ENCODE data around the gene TRIM63.

Gene TRIM63

DNA sequence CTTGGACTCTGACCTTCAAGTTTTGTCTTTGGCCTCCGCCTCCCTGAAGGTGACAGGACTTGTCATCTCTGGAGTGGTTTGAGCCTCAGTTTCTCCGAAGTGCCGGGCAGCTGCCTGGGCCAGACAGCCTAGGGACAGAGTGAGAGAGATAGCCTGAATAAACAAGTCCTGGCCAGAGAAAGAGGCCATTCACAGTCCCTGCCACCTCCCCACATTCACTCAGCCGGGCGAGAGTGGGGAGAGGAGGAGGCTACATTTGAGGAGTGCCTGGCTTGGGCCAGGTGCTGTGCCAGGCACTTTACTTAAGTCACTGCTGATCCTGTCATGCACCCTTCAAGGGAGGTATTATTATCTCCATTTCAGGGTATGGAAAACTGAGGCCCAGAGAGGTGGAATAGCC lies 42.4 kb downstream of the TRIM63 start:
- CTCF ChIA-PET = interaction anchor here (0.6 to 1.0 kb wide), 2 partner anchors 11 to 504 kb away, joined by 3 read pairs; no protein-coding TSS in a partner anchor
- no peak overlapping the region for H3K4me3 ChIP-seq (ENCODE audit: low read depth, low read length)
- H3K27ac ChIP-seq (ENCODE audit: extremely low read depth, low read depth, low read length) = no peak overlapping the region
- POLR2A ChIA-PET = no interaction called here
- H3K9me3 ChIP-seq (ENCODE audit: control insufficient read depth, insufficient read depth, low read depth, low read length) = no peaks in the 10 kb centered on the region
- no peaks in the 10 kb centered on the region for H3K4me1 ChIP-seq (ENCODE audit: control insufficient read depth, insufficient read depth, low read length)
- TF ChIP-seq ZNF341 (tag by site-specific recombination; IDR thresholded peaks at IDR 0.05; ENCODE audit: low read depth) (peak; percentile 30; the same call in 1 of the 2 replicates), HOXA7 (CRISPR knock-in tag; IDR thresholded peaks at IDR 0.05; ENCODE audit: borderline replicate concordance) (no peak)
- no peaks in the 10 kb centered on the region for H3K36me3 ChIP-seq (ENCODE audit: control insufficient read depth in 2 of 2, insufficient read depth in 1 of 2, low read length in 2 of 2)

DNA sequence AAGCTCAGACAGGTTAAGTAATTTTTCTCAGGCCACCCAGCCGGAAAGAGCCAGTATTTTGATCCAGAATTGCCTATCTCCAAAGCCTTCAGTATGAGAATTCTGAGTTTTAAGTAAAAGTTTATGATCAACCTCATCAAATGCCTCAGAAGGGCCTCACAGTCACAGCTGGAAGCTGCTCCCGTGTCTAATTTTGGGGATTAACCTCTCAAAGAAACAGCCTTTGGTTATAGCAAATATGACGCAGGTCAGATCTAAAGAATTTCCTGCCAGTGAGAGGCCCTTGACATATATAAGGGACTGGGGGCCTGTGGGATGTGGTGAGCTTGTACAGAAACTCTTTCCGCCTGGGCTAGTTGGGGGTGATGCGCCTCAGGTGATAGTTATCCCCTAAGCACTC lies 43.6 kb downstream of the TRIM63 start:
- ChIA-PET CTCF (interaction anchor here (0.8 to 1.7 kb wide), 3 partner anchors 11 to 129 kb away, joined by 3 to 7 read pairs (median 4); no protein-coding TSS in a partner anchor), POLR2A (interaction anchor here (0.6 kb wide), 1 partner anchor 132 kb away, joined by 7 read pairs; no protein-coding TSS in a partner anchor)
- H3K27ac ChIP-seq (ENCODE audit: extremely low read depth, low read depth, low read length) = no peak overlapping the region
- H3K9me3 ChIP-seq (ENCODE audit: control insufficient read depth, insufficient read depth, low read depth, low read length) = no peaks in the 10 kb centered on the region
- H3K4me3 ChIP-seq (ENCODE audit: low read depth, low read length) = no peak overlapping the region
- no peak for TF ChIP-seq ZNF510 (tag by site-specific recombination; IDR thresholded peaks at IDR 0.05; ENCODE audit: insufficient replicate concordance)
- TF ChIP-seq, protein P1, sequence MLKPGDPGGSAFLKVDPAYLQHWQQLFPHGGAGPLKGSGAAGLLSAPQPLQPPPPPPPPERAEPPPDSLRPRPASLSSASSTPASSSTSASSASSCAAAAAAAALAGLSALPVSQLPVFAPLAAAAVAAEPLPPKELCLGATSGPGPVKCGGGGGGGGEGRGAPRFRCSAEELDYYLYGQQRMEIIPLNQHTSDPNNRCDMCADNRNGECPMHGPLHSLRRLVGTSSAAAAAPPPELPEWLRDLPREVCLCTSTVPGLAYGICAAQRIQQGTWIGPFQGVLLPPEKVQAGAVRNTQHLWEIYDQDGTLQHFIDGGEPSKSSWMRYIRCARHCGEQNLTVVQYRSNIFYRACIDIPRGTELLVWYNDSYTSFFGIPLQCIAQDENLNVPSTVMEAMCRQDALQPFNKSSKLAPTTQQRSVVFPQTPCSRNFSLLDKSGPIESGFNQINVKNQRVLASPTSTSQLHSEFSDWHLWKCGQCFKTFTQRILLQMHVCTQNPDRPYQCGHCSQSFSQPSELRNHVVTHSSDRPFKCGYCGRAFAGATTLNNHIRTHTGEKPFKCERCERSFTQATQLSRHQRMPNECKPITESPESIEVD (tag by site-specific recombination; IDR thresholded peaks at IDR 0.05) = peak; percentile 63
- no peaks in the 10 kb centered on the region for H3K36me3 ChIP-seq (ENCODE audit: control insufficient read depth in 2 of 2, insufficient read depth in 1 of 2, low read length in 2 of 2)
- H3K4me1 ChIP-seq (ENCODE audit: control insufficient read depth, insufficient read depth, low read length) = no peaks in the 10 kb centered on the region

DNA sequence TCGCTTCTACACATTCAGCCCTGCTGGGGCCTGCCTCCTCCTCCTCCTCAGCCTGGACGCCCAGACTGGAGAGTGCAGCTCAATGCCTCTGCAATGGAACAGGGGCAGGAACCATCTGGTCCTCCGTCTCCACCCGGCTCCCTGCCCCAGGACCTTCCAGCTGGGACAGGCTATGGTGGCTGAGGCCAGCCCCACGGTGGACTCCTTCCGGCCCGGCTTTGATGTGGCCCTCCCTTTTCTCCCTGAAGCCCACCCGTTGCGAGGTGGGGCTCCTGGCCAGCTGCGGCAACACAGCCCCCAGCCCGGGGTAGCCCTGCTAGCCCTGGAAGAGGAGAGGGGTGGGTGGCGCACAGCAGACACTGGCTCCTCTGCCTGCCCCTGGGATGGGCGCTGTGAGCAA lies 44.4 kb downstream of the TRIM63 start:
- no peak for TF ChIP-seq HOXD13 (CRISPR knock-in tag; IDR thresholded peaks at IDR 0.05; ENCODE audit: borderline replicate concordance)
- TF ChIP-seq, protein P2, sequence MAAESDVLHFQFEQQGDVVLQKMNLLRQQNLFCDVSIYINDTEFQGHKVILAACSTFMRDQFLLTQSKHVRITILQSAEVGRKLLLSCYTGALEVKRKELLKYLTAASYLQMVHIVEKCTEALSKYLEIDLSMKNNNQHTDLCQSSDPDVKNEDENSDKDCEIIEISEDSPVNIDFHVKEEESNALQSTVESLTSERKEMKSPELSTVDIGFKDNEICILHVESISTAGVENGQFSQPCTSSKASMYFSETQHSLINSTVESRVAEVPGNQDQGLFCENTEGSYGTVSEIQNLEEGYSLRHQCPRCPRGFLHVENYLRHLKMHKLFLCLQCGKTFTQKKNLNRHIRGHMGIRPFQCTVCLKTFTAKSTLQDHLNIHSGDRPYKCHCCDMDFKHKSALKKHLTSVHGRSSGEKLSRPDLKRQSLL (tag by site-specific recombination; IDR thresholded peaks at IDR 0.05) = no peak
- no peak for TF ChIP-seq MZF1 (tag by site-specific recombination; IDR thresholded peaks at IDR 0.05; ENCODE audit: borderline replicate concordance)
- no peak for TF ChIP-seq BCL11B (tag by site-specific recombination; IDR thresholded peaks at IDR 0.05; ENCODE audit: low read depth)
- TF ChIP-seq TRIM28 (IDR thresholded peaks at IDR 0.05; ENCODE audit: borderline replicate concordance, low read length) = no peak
- TF ChIP-seq, protein P3, sequence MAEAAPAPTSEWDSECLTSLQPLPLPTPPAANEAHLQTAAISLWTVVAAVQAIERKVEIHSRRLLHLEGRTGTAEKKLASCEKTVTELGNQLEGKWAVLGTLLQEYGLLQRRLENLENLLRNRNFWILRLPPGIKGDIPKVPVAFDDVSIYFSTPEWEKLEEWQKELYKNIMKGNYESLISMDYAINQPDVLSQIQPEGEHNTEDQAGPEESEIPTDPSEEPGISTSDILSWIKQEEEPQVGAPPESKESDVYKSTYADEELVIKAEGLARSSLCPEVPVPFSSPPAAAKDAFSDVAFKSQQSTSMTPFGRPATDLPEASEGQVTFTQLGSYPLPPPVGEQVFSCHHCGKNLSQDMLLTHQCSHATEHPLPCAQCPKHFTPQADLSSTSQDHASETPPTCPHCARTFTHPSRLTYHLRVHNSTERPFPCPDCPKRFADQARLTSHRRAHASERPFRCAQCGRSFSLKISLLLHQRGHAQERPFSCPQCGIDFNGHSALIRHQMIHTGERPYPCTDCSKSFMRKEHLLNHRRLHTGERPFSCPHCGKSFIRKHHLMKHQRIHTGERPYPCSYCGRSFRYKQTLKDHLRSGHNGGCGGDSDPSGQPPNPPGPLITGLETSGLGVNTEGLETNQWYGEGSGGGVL (tag by site-specific recombination; IDR thresholded peaks at IDR 0.05) = no peak
- TF ChIP-seq, protein P4, sequence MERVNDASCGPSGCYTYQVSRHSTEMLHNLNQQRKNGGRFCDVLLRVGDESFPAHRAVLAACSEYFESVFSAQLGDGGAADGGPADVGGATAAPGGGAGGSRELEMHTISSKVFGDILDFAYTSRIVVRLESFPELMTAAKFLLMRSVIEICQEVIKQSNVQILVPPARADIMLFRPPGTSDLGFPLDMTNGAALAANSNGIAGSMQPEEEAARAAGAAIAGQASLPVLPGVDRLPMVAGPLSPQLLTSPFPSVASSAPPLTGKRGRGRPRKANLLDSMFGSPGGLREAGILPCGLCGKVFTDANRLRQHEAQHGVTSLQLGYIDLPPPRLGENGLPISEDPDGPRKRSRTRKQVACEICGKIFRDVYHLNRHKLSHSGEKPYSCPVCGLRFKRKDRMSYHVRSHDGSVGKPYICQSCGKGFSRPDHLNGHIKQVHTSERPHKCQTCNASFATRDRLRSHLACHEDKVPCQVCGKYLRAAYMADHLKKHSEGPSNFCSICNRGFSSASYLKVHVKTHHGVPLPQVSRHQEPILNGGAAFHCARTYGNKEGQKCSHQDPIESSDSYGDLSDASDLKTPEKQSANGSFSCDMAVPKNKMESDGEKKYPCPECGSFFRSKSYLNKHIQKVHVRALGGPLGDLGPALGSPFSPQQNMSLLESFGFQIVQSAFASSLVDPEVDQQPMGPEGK (tag by site-specific recombination; IDR thresholded peaks at IDR 0.05) = no peak
- no peak for TF ChIP-seq KLF9 (tag by site-specific recombination; IDR thresholded peaks at IDR 0.05; ENCODE audit: low read depth)
- no peak for TF ChIP-seq ZNF175 (tag by site-specific recombination; IDR thresholded peaks at IDR 0.05)
- no peak for TF ChIP-seq ZNF621 (tag by site-specific recombination; IDR thresholded peaks at IDR 0.05)
- TF ChIP-seq RBAK (tag by site-specific recombination; IDR thresholded peaks at IDR 0.05) = no peak
- no peak for TF ChIP-seq ZNF146 (tag by site-specific recombination; IDR thresholded peaks at IDR 0.05)
- TF ChIP-seq, protein P5, sequence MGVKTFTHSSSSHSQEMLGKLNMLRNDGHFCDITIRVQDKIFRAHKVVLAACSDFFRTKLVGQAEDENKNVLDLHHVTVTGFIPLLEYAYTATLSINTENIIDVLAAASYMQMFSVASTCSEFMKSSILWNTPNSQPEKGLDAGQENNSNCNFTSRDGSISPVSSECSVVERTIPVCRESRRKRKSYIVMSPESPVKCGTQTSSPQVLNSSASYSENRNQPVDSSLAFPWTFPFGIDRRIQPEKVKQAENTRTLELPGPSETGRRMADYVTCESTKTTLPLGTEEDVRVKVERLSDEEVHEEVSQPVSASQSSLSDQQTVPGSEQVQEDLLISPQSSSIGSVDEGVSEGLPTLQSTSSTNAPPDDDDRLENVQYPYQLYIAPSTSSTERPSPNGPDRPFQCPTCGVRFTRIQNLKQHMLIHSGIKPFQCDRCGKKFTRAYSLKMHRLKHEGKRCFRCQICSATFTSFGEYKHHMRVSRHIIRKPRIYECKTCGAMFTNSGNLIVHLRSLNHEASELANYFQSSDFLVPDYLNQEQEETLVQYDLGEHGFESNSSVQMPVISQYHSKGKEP (tag by site-specific recombination; IDR thresholded peaks at IDR 0.05) = no peak
- TF ChIP-seq ZNF302 (tag by site-specific recombination; IDR thresholded peaks at IDR 0.05; ENCODE audit: low read depth) = no peak
- TF ChIP-seq, protein P6, sequence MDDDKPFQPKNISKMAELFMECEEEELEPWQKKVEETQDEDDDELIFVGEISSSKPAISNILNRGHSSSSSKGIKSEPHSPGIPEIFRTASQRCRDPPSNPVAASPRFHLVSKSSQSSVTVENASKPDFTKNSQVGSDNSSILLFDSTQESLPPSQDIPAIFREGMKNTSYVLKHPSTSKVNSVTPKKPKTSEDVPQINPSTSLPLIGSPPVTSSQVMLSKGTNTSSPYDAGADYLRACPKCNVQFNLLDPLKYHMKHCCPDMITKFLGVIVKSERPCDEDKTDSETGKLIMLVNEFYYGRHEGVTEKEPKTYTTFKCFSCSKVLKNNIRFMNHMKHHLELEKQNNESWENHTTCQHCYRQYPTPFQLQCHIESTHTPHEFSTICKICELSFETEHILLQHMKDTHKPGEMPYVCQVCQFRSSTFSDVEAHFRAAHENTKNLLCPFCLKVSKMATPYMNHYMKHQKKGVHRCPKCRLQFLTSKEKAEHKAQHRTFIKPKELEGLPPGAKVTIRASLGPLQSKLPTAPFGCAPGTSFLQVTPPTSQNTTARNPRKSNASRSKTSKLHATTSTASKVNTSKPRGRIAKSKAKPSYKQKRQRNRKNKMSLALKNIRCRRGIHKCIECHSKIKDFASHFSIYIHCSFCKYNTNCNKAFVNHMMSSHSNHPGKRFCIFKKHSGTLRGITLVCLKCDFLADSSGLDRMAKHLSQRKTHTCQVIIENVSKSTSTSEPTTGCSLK (tag by site-specific recombination; IDR thresholded peaks at IDR 0.05) = no peak
- TF ChIP-seq ZNF114 (tag by site-specific recombination; IDR thresholded peaks at IDR 0.05) = no peak
- TF ChIP-seq ZNF202 (tag by site-specific recombination; IDR thresholded peaks at IDR 0.05; ENCODE audit: borderline replicate concordance) = no peak
- Histone ChIP-seq H3K27ac (ENCODE audit: extremely low read depth, low read depth, low read length) (no peak overlapping the region), H3K9me3 (ENCODE audit: control insufficient read depth, insufficient read depth, low read depth, low read length) (no peaks in the 10 kb centered on the region), H3K4me3 (ENCODE audit: low read depth, low read length) (no peak overlapping the region), H3K4me1 (ENCODE audit: control insufficient read depth, insufficient read depth, low read length) (no peaks in the 10 kb centered on the region), H3K36me3 (ENCODE audit: control insufficient read depth in 2 of 2, insufficient read depth in 1 of 2, low read length in 2 of 2) (no peaks in the 10 kb centered on the region)
- POLR2A ChIA-PET = no interaction called here
- CTCF ChIA-PET = interaction anchor here (0.7 to 1.7 kb wide), 4 partner anchors 12 to 128 kb away, joined by 3 to 7 read pairs (median 3); no protein-coding TSS in a partner anchor
